ENCODE results near the gene FANCL.

- no peak for TF ChIP-seq TAF1 (IDR thresholded peaks at IDR 0.05; ENCODE audit: low read depth)
- no peak for TF ChIP-seq CEBPB (IDR thresholded peaks at IDR 0.05)
- TF ChIP-seq MAX (IDR thresholded peaks at IDR 0.05) = no peak
- no peak for TF ChIP-seq REST (IDR thresholded peaks at IDR 0.05; ENCODE audit: low read depth)
- no peak for TF ChIP-seq EGR1 (IDR thresholded peaks at IDR 0.05)
Measured at GRCh38 chr2:58131191-58132011, 109.7 kb downstream of the FANCL start.

Measured in Ishikawa (cell line).